Neural cell (in vitro differentiated cells): ENCODE results near the gene SRGAP3. TPM values are rescaled to one million over a fixed set of nuclear protein-coding genes. Genes with fewer than 3 reads are reported as not detected.

Source experiments
- H2AFZ ChIP-seq: fragments of 200-600, 300-800 bp; sonication (generic), shearing (Covaris generic); 2 replicates; pipeline ENCODE4 v1.6.0; 2014; ENCODE audit warnings: low read depth, mild to moderate bottlenecking, antibody characterized with exemption, low read length, moderate library complexity
- H3F3A ChIP-seq: fragments of 200-600 bp; shearing (Covaris generic); 2 replicates; pipeline ENCODE4 v1.6.1; 2016; ENCODE audit warnings: mild to moderate bottlenecking, moderate library complexity, mixed read lengths, antibody characterized with exemption, low read length; ENCODE audit not compliant: insufficient read depth, poor library complexity, severe bottlenecking
- H3K27ac ChIP-seq: fragments of 200-600, 300-800 bp; sonication (generic), shearing (Covaris generic); 2 replicates; pipeline ENCODE4 v1.5.1; 2014; ENCODE audit warnings: mild to moderate bottlenecking, low read length, moderate library complexity
- H3K27me3 ChIP-seq: fragments of 300-800, 200-600 bp; sonication (generic), shearing (Covaris generic); 2 replicates; pipeline ENCODE4 v1.6.0; 2014; ENCODE audit warnings: mild to moderate bottlenecking, low read depth, low read length, moderate library complexity; ENCODE audit not compliant: insufficient read depth
- H3K36me3 ChIP-seq: fragments of 300-800, 200-600 bp; sonication (generic), shearing (Covaris generic); 2 replicates; pipeline ENCODE4 v1.5.1; 2014; ENCODE audit warnings: mild to moderate bottlenecking, antibody characterized with exemption, low read length, moderate library complexity; ENCODE audit not compliant: insufficient read depth
- H3K4me2 ChIP-seq: fragments of 300-800, 200-600 bp; sonication (generic), shearing (Covaris generic); 2 replicates; pipeline ENCODE4 v1.6.0; 2014; ENCODE audit warnings: mild to moderate bottlenecking, low read length
- H3K4me3 ChIP-seq: fragments of 300-800, 200-600 bp; sonication (generic), shearing (Covaris generic); 2 replicates; pipeline ENCODE4 v1.5.1; 2014; ENCODE audit warnings: mild to moderate bottlenecking, low read length, moderate library complexity
- H3K79me2 ChIP-seq: fragments of 200-600 bp; shearing (Covaris generic); replicated peaks from 2 replicates; pipeline ENCODE4 v1.6.0; 2014; ENCODE audit warnings: mild to moderate bottlenecking, low read length, moderate library complexity; ENCODE audit not compliant: insufficient read depth
- H3K9ac ChIP-seq: fragments of 300-800, 200-600 bp; sonication (generic), shearing (Covaris generic); 2 replicates; pipeline ENCODE4 v1.6.1; 2016; ENCODE audit warnings: mild to moderate bottlenecking, low read length, mixed read lengths
- H3K9me2 ChIP-seq: fragments of 200-600 bp; shearing (Covaris generic); 2 replicates; pipeline ENCODE4 v1.6.1; 2016; ENCODE audit warnings: mild to moderate bottlenecking, low read length, mixed read lengths; ENCODE audit not compliant: insufficient read depth
- H3K9me3 ChIP-seq: fragments of 200-600, 300-800 bp; sonication (generic), shearing (Covaris generic); 2 replicates; pipeline ENCODE4 v1.6.1; 2016; ENCODE audit warnings: mild to moderate bottlenecking, mixed run types, low read length, moderate library complexity, mixed read lengths
- H4K20me1 ChIP-seq: fragments of 200-600 bp; shearing (Covaris generic); 2 replicates; pipeline ENCODE4 v1.6.1; 2016; ENCODE audit warnings: mild to moderate bottlenecking, mixed run types; ENCODE audit not compliant: insufficient read depth
- CTCF ChIP-seq: fragments of 450-650 bp; IDR thresholded peaks from 2 replicates; pipeline ENCODE4 v1.5.1; 2014; ENCODE audit warnings: antibody characterized with exemption, mild to moderate bottlenecking, moderate library complexity; ENCODE audit not compliant: poor library complexity, severe bottlenecking
- EP300 ChIP-seq: fragments of 450-650 bp; conservative IDR thresholded peaks from 2 replicates; pipeline ENCODE4 v1.6.1; 2014; ENCODE audit warnings: antibody characterized with exemption, mild to moderate bottlenecking, moderate library complexity; ENCODE audit not compliant: poor library complexity, severe bottlenecking
- EZH2 ChIP-seq: fragments of 200-600, 300-800 bp; shearing (Covaris generic), sonication (generic); IDR thresholded peaks from 2 replicates; pipeline ENCODE4 v1.6.1; 2014; ENCODE audit warnings: antibody characterized with exemption, low read length, borderline replicate concordance, mild to moderate bottlenecking; ENCODE audit not compliant: insufficient read depth, poor library complexity, severe bottlenecking
- MXI1 ChIP-seq: fragments of 450-650 bp; conservative IDR thresholded peaks from 2 replicates; pipeline ENCODE4 v1.6.1; 2014; ENCODE audit warnings: antibody characterized with exemption, mild to moderate bottlenecking; ENCODE audit not compliant: poor library complexity, severe bottlenecking
- POLR2AphosphoS5 ChIP-seq: IDR thresholded peaks from 2 replicates; pipeline ENCODE4 v1.6.1; 2012
- RAD21 ChIP-seq: fragments of 450-650 bp; conservative IDR thresholded peaks from 2 replicates; pipeline ENCODE4 v1.6.1; 2014; ENCODE audit warnings: antibody characterized with exemption, mild to moderate bottlenecking, moderate library complexity
- REST ChIP-seq: IDR thresholded peaks from 2 replicates; pipeline ENCODE4 v1.6.1; 2012; ENCODE audit warnings: borderline replicate concordance
- SMC3 ChIP-seq: fragments of 450-650 bp; conservative IDR thresholded peaks from 2 replicates; pipeline ENCODE4 v1.6.1; 2014; ENCODE audit warnings: antibody characterized with exemption, mild to moderate bottlenecking, moderate library complexity; ENCODE audit not compliant: poor library complexity
- TAF1 ChIP-seq: IDR thresholded peaks from 2 replicates; pipeline ENCODE4 v1.6.1; 2012; ENCODE audit warnings: low read depth
- polyA plus RNA-seq: library from polyadenylated mRNA; depleted of rRNA; stranded (reverse); fragments of >200 nt; gene quantifications from 2 replicates; pipeline ENCODE4 v1.2.3, GENCODE V29; 2014

The SRGAP3 gene
- polyA plus RNA-seq, 1 donor from 2014 or later: 31.5 TPM

- Histone ChIP-seq H3K79me2 (no peaks in the 10 kb centered on the region), H3F3A (no peaks in the 10 kb centered on the region), H3K4me2 (no peak overlapping the region), H3K4me3 (no peak overlapping the region), H3K9me3 (no peaks in the 10 kb centered on the region), H2AFZ (no peak overlapping the region), H3K9ac (no peak overlapping the region), H4K20me1 (no peaks in the 10 kb centered on the region), H3K27me3 (no peaks in the 10 kb centered on the region), H3K27ac (no peak overlapping the region), H3K9me2 (no peaks in the 10 kb centered on the region), H3K36me3 (no peaks in the 10 kb centered on the region)
- TF ChIP-seq CTCF (no peak), TAF1 (no peak), RAD21 (no peak), REST (no peak)
Measured at GRCh38 chr3:9033867-9034266, 215.6 kb downstream of the SRGAP3 start.

GRCh38 chr3:9032231-9032777 is 217.1 kb downstream of the SRGAP3 start:
- H3K9ac ChIP-seq: no peak overlapping the region
- no peaks in the 10 kb centered on the region for H3K79me2 ChIP-seq
- no peak for TF ChIP-seq EP300
- no peak for TF ChIP-seq SMC3
- no peak for TF ChIP-seq MXI1
- TF ChIP-seq RAD21: no peak
- TF ChIP-seq TAF1: no peak
- no peak for TF ChIP-seq REST
- TF ChIP-seq POLR2AphosphoS5: no peak
- no peak for TF ChIP-seq CTCF
- no peak for TF ChIP-seq EZH2
- no peaks in the 10 kb centered on the region for H3F3A ChIP-seq
- no peak overlapping the region for H2AFZ ChIP-seq
- no peaks in the 10 kb centered on the region for H3K27me3 ChIP-seq
- no peak overlapping the region for H3K4me3 ChIP-seq
- no peak overlapping the region for H3K27ac ChIP-seq
- H3K36me3 ChIP-seq: no peaks in the 10 kb centered on the region
- H3K4me2 ChIP-seq: no peak overlapping the region
- H3K9me3 ChIP-seq: no peaks in the 10 kb centered on the region
- no peaks in the 10 kb centered on the region for H3K9me2 ChIP-seq
- H4K20me1 ChIP-seq: no peaks in the 10 kb centered on the region
